Measurements from ENCODE around the gene ULK3. TPM values are rescaled to one million over a fixed set of nuclear protein-coding genes. Genes with fewer than 3 reads are reported as not detected.

ULK3 gene
- total and polyA plus RNA-seq, 2 of the 4 experiments (the other 2 are of a cell fraction) = 11.8 to 22.7 TPM

- Histone ChIP-seq H2BK5ac (ENCODE audit: low read depth, low read length, poor library complexity, severe bottlenecking) (no peak overlapping the region), H3K4me2 (ENCODE audit: low read depth, low read length) (no peak overlapping the region), H3K79me1 (ENCODE audit: low read depth in 1 of 2, low read length in 2 of 2) (no peaks in the 10 kb centered on the region), H3K9me1 (ENCODE audit: insufficient read depth, low read length) (0 out of 2 replicates have a peak, but pooled peaks cover 4% of the 10 kb centered on the region), H3K14ac (replicated peaks; ENCODE audit: low read depth, low read length) (no peak overlapping the region), H3K36me3 (ENCODE audit: control insufficient read depth, insufficient read depth, low read length) (no peaks in the 10 kb centered on the region), H3K27me3 (ENCODE audit: control insufficient read depth, insufficient read depth, low read length) (peaks cover 52% of the 10 kb centered on the region), H3K9me3 (ENCODE audit: control insufficient read depth, insufficient read depth, low read length) (no peaks in the 10 kb centered on the region), H2AK5ac (ENCODE audit: low read depth, low read length) (no peak overlapping the region), H2BK15ac (ENCODE audit: low read depth, low read length) (no peak overlapping the region), H4K20me1 (ENCODE audit: insufficient read depth, low read length) (peaks cover 4% of the 10 kb centered on the region), H3K4ac (ENCODE audit: low read depth, low read length) (no peak overlapping the region), H3K56ac (ENCODE audit: extremely low read depth, insufficient read depth, low read length) (no peak overlapping the region), H4K5ac (ENCODE audit: low read depth, low read length) (no peak overlapping the region), H3K18ac (ENCODE audit: low read depth, low read length) (no peak overlapping the region), H3K4me3 (ENCODE audit: insufficient read depth, low read depth, low read length) (no peak overlapping the region), H4K91ac (ENCODE audit: insufficient read depth, low read depth, low read length) (no peak overlapping the region), H4K8ac (ENCODE audit: low read depth in 2 of 2, low read length in 2 of 2) (no peak overlapping the region), H2AK9ac (replicated peaks; ENCODE audit: low read depth, low read length, poor library complexity) (no peak overlapping the region), H2AFZ (replicated peaks; ENCODE audit: low read length, poor library complexity) (no peak overlapping the region), H3K9ac (ENCODE audit: low read depth, low read length) (no peak overlapping the region), H3K27ac (ENCODE audit: insufficient read depth, low read length) (no peak overlapping the region), H3K23ac (ENCODE audit: low read depth, low read length) (no peak overlapping the region), H2BK120ac (ENCODE audit: low read depth, low read length) (no peak overlapping the region), H2BK20ac (ENCODE audit: low read depth, low read length) (no peak overlapping the region), H3K4me1 (ENCODE audit: control insufficient read depth, insufficient read depth, low read length) (no peaks in the 10 kb centered on the region)
- ChIA-PET POLR2A (ENCODE audit: unreplicated experiment) (no interaction called here), CTCF (no interaction called here)
- dilution Hi-C loops (cut with HindIII; ENCODE audit: low sequenced_read_pairs, unreplicated experiment) (no loop called here), intact Hi-C loops (cut with micrococcal nuclease) (no loop called here), in situ Hi-C loops (cut with MboI; ENCODE audit: low sequenced_read_pairs) (no loop called here)
- 60% methylated on average over 1 of the region's 7 CpGs; no CpG with 5 or more reads in 1 of the 2 experiments for WGBS, 2 experiments (ENCODE audit: extremely low coverage in 2 of 2, insufficient read length in 1 of 2)
- no TSS peak for BruUV-seq (replicated peaks)
- TF ChIP-seq SMC3 (IDR thresholded peaks at IDR 0.05; ENCODE audit: low read depth, low read length) (no peak), USF2 (IDR thresholded peaks at IDR 0.05; ENCODE audit: low read depth, low read length) (no peak), POLR2A (IDR thresholded peaks at IDR 0.05; ENCODE audit: low read depth, low read length) (no peak), MXI1 (IDR thresholded peaks at IDR 0.05; ENCODE audit: borderline replicate concordance, low read depth, low read length) (no peak), RCOR1 (IDR thresholded peaks at IDR 0.05; ENCODE audit: insufficient replicate concordance, low read length) (no peak), MAFK (IDR thresholded peaks at IDR 0.05; ENCODE audit: low read depth, low read length) (no peak), RFX5 (IDR thresholded peaks at IDR 0.05; ENCODE audit: low read depth, low read length) (no peak), MAZ (IDR thresholded peaks at IDR 0.05; ENCODE audit: borderline replicate concordance, low read depth, low read length) (no peak), NFE2L2 (IDR thresholded peaks at IDR 0.05; ENCODE audit: low read depth, low read length) (no peak), RAD21 (IDR thresholded peaks at IDR 0.05; ENCODE audit: low read length) (no peak)
- DNase-seq = no peak
- ATAC-seq (ENCODE audit: low read depth) = no peak
Observed at GRCh38 chr15:74821790-74822158, 21.2 kb downstream of the ULK3 start.

All from IMR-90 (cell line).